ENCODE measurements around the gene SNAP47. TPM values are rescaled to one million over a fixed set of nuclear protein-coding genes. Genes with fewer than 3 reads are reported as not detected.

SNAP47 gene
- polyA plus RNA-seq, 2 of the 4 experiments (the other 2 are of a cell fraction) = 29.6 to 39.5 TPM

DNA sequence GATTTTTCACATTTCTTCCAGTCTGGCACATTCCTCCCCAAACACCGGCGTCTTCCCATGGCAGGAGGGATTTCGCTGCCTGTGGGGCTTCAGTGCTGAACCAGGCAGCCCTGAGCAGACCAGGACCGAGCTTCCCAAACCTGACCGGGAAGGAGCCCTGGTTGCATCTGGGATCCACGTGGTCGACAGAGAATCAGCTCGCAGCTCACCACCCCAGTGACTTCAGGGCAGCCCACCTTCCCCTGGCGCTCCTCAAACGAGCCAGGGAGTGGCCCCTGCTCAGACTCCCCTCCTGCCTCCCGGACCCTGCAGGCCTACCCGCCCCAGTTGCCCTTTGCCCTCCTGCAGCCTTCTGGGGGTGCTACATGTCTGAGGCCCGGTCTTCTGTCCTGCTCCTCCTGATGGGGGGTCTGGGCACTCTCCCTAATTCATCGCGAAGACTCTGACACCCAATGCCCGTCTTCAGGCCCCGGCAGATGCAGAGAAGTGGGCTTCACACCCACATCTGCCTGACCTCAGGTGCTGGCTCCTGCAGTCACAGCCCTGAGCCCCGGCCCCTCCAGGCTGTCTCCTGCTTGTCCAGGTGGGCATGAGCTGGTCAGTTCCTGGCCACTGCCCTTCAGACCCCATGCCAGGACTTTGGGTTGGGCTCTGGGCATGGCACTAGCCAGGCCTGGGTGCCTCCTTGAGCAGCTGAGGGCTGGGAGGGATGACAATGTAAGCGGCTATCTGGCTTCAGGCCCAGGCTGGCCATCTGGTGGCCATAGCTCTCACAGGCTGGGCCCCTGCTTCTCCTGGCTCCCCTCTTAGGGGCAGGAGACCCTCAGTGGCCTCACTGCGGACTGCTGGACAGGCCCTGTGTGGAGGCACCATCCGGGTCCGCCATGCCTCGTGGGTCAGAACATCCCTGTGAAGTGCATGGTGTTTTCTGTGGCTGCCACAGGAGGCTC lies 54.1 kb downstream of the SNAP47 start:
- POLR2A ChIA-PET = no interaction called here
- H3K4me2 ChIP-seq = peak overlapping the region; percentile 96
- H3K4me1 ChIP-seq = peaks cover 4% of the 10 kb centered on the region; the same call in 2 of the 3 replicates
- TF ChIP-seq NFE2L2 (conservative IDR thresholded peaks at IDR 0.05; ENCODE audit: low read length) = no peak
- TF ChIP-seq KDM5A (IDR thresholded peaks at IDR 0.05) = no peak
- no peak for TF ChIP-seq HDAC2 (IDR thresholded peaks at IDR 0.05)
- TF ChIP-seq JUNB (IDR thresholded peaks at IDR 0.05) = no peak
- no peak for TF ChIP-seq POLR2AphosphoS2 (conservative IDR thresholded peaks at IDR 0.05; ENCODE audit: low read length)
- no peak for TF ChIP-seq FOXS1 (CRISPR knock-in tag; IDR thresholded peaks at IDR 0.05)
- no peak for TF ChIP-seq HOXB13 (CRISPR knock-in tag; IDR thresholded peaks at IDR 0.05; ENCODE audit: low read depth)
- TF ChIP-seq, protein P1, sequence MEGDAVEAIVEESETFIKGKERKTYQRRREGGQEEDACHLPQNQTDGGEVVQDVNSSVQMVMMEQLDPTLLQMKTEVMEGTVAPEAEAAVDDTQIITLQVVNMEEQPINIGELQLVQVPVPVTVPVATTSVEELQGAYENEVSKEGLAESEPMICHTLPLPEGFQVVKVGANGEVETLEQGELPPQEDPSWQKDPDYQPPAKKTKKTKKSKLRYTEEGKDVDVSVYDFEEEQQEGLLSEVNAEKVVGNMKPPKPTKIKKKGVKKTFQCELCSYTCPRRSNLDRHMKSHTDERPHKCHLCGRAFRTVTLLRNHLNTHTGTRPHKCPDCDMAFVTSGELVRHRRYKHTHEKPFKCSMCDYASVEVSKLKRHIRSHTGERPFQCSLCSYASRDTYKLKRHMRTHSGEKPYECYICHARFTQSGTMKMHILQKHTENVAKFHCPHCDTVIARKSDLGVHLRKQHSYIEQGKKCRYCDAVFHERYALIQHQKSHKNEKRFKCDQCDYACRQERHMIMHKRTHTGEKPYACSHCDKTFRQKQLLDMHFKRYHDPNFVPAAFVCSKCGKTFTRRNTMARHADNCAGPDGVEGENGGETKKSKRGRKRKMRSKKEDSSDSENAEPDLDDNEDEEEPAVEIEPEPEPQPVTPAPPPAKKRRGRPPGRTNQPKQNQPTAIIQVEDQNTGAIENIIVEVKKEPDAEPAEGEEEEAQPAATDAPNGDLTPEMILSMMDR (IDR thresholded peaks at IDR 0.05) = no peak
- TF ChIP-seq CBX2 (IDR thresholded peaks at IDR 0.05; ENCODE audit: borderline replicate concordance, low read depth) = no peak
- no peak for TF ChIP-seq MAZ (IDR thresholded peaks at IDR 0.05; ENCODE audit: borderline replicate concordance, low read depth, low read length)
- no peak for TF ChIP-seq PHF8 (IDR thresholded peaks at IDR 0.05; ENCODE audit: borderline replicate concordance, low read depth)
- no peak for TF ChIP-seq FOSB (CRISPR knock-in tag; IDR thresholded peaks at IDR 0.05)
- TF ChIP-seq ZNF302 (CRISPR knock-in tag; IDR thresholded peaks at IDR 0.05) = no peak
- no peak for TF ChIP-seq ATOH8 (CRISPR knock-in tag; IDR thresholded peaks at IDR 0.05; ENCODE audit: low read depth)
- TF ChIP-seq, protein P2, sequence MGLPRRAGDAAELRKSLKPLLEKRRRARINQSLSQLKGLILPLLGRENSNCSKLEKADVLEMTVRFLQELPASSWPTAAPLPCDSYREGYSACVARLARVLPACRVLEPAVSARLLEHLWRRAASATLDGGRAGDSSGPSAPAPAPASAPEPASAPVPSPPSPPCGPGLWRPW (IDR thresholded peaks at IDR 0.05) = no peak
- TF ChIP-seq EHMT2 (IDR thresholded peaks at IDR 0.05; ENCODE audit: low read depth) = no peak
- no peak for TF ChIP-seq BHLHE40 (IDR thresholded peaks at IDR 0.05; ENCODE audit: low read depth, low read length)
- TF ChIP-seq, protein P3, sequence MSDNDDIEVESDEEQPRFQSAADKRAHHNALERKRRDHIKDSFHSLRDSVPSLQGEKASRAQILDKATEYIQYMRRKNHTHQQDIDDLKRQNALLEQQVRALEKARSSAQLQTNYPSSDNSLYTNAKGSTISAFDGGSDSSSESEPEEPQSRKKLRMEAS (IDR thresholded peaks at IDR 0.05) = no peak
- ATAC-seq (no peak), DNase-seq (ENCODE audit: low read depth in 1 of 2, low spot score in 1 of 2) (no peak), FAIRE-seq (no peak)
- CTCF ChIA-PET = interaction anchor here (1.3 to 4.0 kb wide), 2 partner anchors 27 to 157 kb away, joined by 5 to 19 read pairs; partner anchors contain the start of gene WNT9A
- H3K27ac ChIP-seq = no peak overlapping the region
- 86% methylated on average over 17 of the region's 23 CpGs for WGBS (ENCODE audit: missing lambda C conversion rate)
- H3K9me3 ChIP-seq = no peaks in the 10 kb centered on the region
- H3K4me3 ChIP-seq = peak overlapping the region; percentile 57

GRCh38 chr1:227790034-227790400 lies 54.8 kb downstream of the SNAP47 start:
- Histone ChIP-seq H3K4me3 (no peak overlapping the region), H3K4me1 (peaks cover 4% of the 10 kb centered on the region; the same call in 2 of the 3 replicates), H3K4me2 (no peak overlapping the region), H3K9me3 (no peaks in the 10 kb centered on the region), H3K27ac (no peak overlapping the region)
- DNase-seq (ENCODE audit: low read depth in 1 of 2, low spot score in 1 of 2) (no peak), FAIRE-seq (no peak), ATAC-seq (no peak)
- ChIA-PET CTCF (interaction anchor here (4.0 kb wide), 1 partner anchor 156 kb away, joined by 19 read pairs; the partner anchor contains the start of gene WNT9A), POLR2A (no interaction called here)
- 55% methylated on average over 2 of the region's 2 CpGs for WGBS (ENCODE audit: missing lambda C conversion rate)
- TF ChIP-seq ELK1 (IDR thresholded peaks at IDR 0.05; ENCODE audit: low read depth, low read length) (no peak), JUNB (IDR thresholded peaks at IDR 0.05) (no peak), REST (IDR thresholded peaks at IDR 0.05) (no peak), HOXA7 (CRISPR knock-in tag; IDR thresholded peaks at IDR 0.05) (no peak), FOSL2 (IDR thresholded peaks at IDR 0.05) (no peak), FOSL2 (CRISPR knock-in tag; IDR thresholded peaks at IDR 0.05) (no peak), FOSB (CRISPR knock-in tag; IDR thresholded peaks at IDR 0.05) (no peak), PHF8 (IDR thresholded peaks at IDR 0.05; ENCODE audit: borderline replicate concordance, low read depth) (no peak), ATOH8 (CRISPR knock-in tag; IDR thresholded peaks at IDR 0.05; ENCODE audit: low read depth) (no peak), EHMT2 (IDR thresholded peaks at IDR 0.05; ENCODE audit: low read depth) (no peak), NFE2L2 (conservative IDR thresholded peaks at IDR 0.05; ENCODE audit: low read length) (no peak), BHLHE40 (IDR thresholded peaks at IDR 0.05; ENCODE audit: low read depth, low read length) (no peak)
- TF ChIP-seq, protein P4, sequence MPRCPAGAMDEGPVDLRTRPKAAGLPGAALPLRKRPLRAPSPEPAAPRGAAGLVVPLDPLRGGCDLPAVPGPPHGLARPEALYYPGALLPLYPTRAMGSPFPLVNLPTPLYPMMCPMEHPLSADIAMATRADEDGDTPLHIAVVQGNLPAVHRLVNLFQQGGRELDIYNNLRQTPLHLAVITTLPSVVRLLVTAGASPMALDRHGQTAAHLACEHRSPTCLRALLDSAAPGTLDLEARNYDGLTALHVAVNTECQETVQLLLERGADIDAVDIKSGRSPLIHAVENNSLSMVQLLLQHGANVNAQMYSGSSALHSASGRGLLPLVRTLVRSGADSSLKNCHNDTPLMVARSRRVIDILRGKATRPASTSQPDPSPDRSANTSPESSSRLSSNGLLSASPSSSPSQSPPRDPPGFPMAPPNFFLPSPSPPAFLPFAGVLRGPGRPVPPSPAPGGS (IDR thresholded peaks at IDR 0.05) = no peak
